ENCODE results near the gene NUP98.

Gene NUP98

GRCh38 chr11:3665336-3666022 is 131.9 kb downstream of the NUP98 start:
- ChIA-PET CTCF (interaction anchor here (1.2 kb wide), 1 partner anchor 16 kb away, joined by 5 read pairs; no protein-coding TSS in a partner anchor), POLR2A (no interaction called here)
- Histone ChIP-seq H3K4me3 (ENCODE audit: low read depth, low read length) (no peak overlapping the region), H3K36me3 (ENCODE audit: control insufficient read depth in 2 of 2, insufficient read depth in 1 of 2, low read length in 2 of 2) (peaks cover 0 to 59% of the 10 kb centered on the region in 2 experiments; a peak in 1 of 3 replicates), H3K9me3 (ENCODE audit: control insufficient read depth, insufficient read depth, low read depth, low read length) (no peaks in the 10 kb centered on the region), H3K27ac (ENCODE audit: extremely low read depth, low read depth, low read length) (no peak overlapping the region), H3K4me1 (ENCODE audit: control insufficient read depth, insufficient read depth, low read length) (no peaks in the 10 kb centered on the region)
- TF ChIP-seq ZNF837 (tag by site-specific recombination; IDR thresholded peaks at IDR 0.05) (no peak), ZNF580 (tag by site-specific recombination; IDR thresholded peaks at IDR 0.05) (no peak), ZNF776 (tag by site-specific recombination; IDR thresholded peaks at IDR 0.05; ENCODE audit: borderline replicate concordance) (no peak), RBAK (tag by site-specific recombination; IDR thresholded peaks at IDR 0.05) (no peak), ZNF354C (tag by site-specific recombination; IDR thresholded peaks at IDR 0.05; ENCODE audit: borderline replicate concordance, low read depth) (no peak), ZNF174 (tag by site-specific recombination; IDR thresholded peaks at IDR 0.05) (no peak), ZNF629 (tag by site-specific recombination; IDR thresholded peaks at IDR 0.05) (no peak), KLF9 (tag by site-specific recombination; IDR thresholded peaks at IDR 0.05; ENCODE audit: low read depth) (no peak)

- Histone ChIP-seq H3K9me3 (ENCODE audit: control insufficient read depth, insufficient read depth, low read depth, low read length) (no peaks in the 10 kb centered on the region), H3K36me3 (ENCODE audit: control insufficient read depth in 2 of 2, insufficient read depth in 1 of 2, low read length in 2 of 2) (peaks cover 0 to 45% of the 10 kb centered on the region in 2 experiments; a peak in 1 of 3 replicates), H3K4me3 (ENCODE audit: low read depth, low read length) (no peak overlapping the region), H3K4me1 (ENCODE audit: control insufficient read depth, insufficient read depth, low read length) (no peaks in the 10 kb centered on the region), H3K27ac (ENCODE audit: extremely low read depth, low read depth, low read length) (no peak overlapping the region)
- TF ChIP-seq ZNF549 (tag by site-specific recombination; IDR thresholded peaks at IDR 0.05) (no peak), YY1 (tag by site-specific recombination; IDR thresholded peaks at IDR 0.05) (no peak), GFI1B (tag by site-specific recombination; IDR thresholded peaks at IDR 0.05) (no peak), ZNF121 (tag by site-specific recombination; IDR thresholded peaks at IDR 0.05) (no peak), ZNF112 (tag by site-specific recombination; IDR thresholded peaks at IDR 0.05) (no peak), ZNF366 (tag by site-specific recombination; conservative IDR thresholded peaks at IDR 0.05) (no peak), ZNF792 (tag by site-specific recombination; IDR thresholded peaks at IDR 0.05) (no peak), ZNF138 (tag by site-specific recombination; IDR thresholded peaks at IDR 0.05; ENCODE audit: borderline replicate concordance) (no peak), ZNF404 (tag by site-specific recombination; IDR thresholded peaks at IDR 0.05) (no peak), KLF8 (tag by site-specific recombination; IDR thresholded peaks at IDR 0.05) (no peak), MEIS1 (CRISPR knock-in tag; IDR thresholded peaks at IDR 0.05; ENCODE audit: borderline replicate concordance) (no peak), WT1 (tag by site-specific recombination; IDR thresholded peaks at IDR 0.05) (no peak), SP3 (tag by site-specific recombination; IDR thresholded peaks at IDR 0.05) (no peak), MYNN (tag by site-specific recombination; IDR thresholded peaks at IDR 0.05; ENCODE audit: borderline replicate concordance) (no peak), ZNF362 (tag by site-specific recombination; IDR thresholded peaks at IDR 0.05) (no peak), ZNF133 (tag by site-specific recombination; IDR thresholded peaks at IDR 0.05) (no peak), HOXA7 (CRISPR knock-in tag; IDR thresholded peaks at IDR 0.05; ENCODE audit: borderline replicate concordance) (no peak), ZEB2 (tag by site-specific recombination; IDR thresholded peaks at IDR 0.05) (no peak)
- ChIA-PET POLR2A (interaction anchor here (0.6 kb wide), 1 partner anchor 34 kb away, joined by 3 read pairs; no protein-coding TSS in a partner anchor), CTCF (no interaction called here)
These were observed 133.2 kb downstream of the NUP98 start for GRCh38 chr11:3664032-3664630.

Data from HEK293 (cell line).